ENCODE measurements around the gene PDRG1.

PDRG1 gene

GRCh38 chr20:31989030-31989645 lies 37.3 kb upstream of the PDRG1 start:
- no peak for TF ChIP-seq CTCF (IDR thresholded peaks at IDR 0.05; ENCODE audit: insufficient read depth, low read depth, low read length, missing control alignments)
- no peak overlapping the region for H3K4me3 ChIP-seq (ENCODE audit: low read length)
- DNase-seq (ENCODE audit: low read depth), result no peak

GRCh38 chr20:31988430-31989015 lies 36.7 kb upstream of the PDRG1 start:
- TF ChIP-seq CTCF (IDR thresholded peaks at IDR 0.05; ENCODE audit: insufficient read depth, low read depth, low read length, missing control alignments), result no peak
- no peak for DNase-seq (ENCODE audit: low read depth)
- H3K4me3 ChIP-seq (ENCODE audit: low read length), result no peak overlapping the region

- no peak overlapping the region for H3K4me3 ChIP-seq (ENCODE audit: low read length)
- peak; percentile 65 for DNase-seq (ENCODE audit: low read depth)
- no peak for TF ChIP-seq CTCF (IDR thresholded peaks at IDR 0.05; ENCODE audit: insufficient read depth, low read depth, low read length, missing control alignments)
Measured at GRCh38 chr20:31987744-31988143, 35.9 kb upstream of the PDRG1 start.

- TF ChIP-seq CTCF (IDR thresholded peaks at IDR 0.05; ENCODE audit: insufficient read depth, low read depth, low read length, missing control alignments), result no peak
- no peak for DNase-seq (ENCODE audit: low read depth)
- H3K4me3 ChIP-seq (ENCODE audit: low read length), result no peak overlapping the region
Measured at GRCh38 chr20:31984981-31985471, 33.2 kb upstream of the PDRG1 start.

GRCh38 chr20:31981784-31982183 lies 29.9 kb upstream of the PDRG1 start:
- no peak for TF ChIP-seq CTCF (IDR thresholded peaks at IDR 0.05; ENCODE audit: insufficient read depth, low read depth, low read length, missing control alignments)
- no peak for DNase-seq (ENCODE audit: low read depth)
- H3K4me3 ChIP-seq (ENCODE audit: low read length), result no peak overlapping the region

GRCh38 chr20:31979713-31980426 lies 28.0 kb upstream of the PDRG1 start:
- DNase-seq (ENCODE audit: low read depth), result no peak
- no peak overlapping the region for H3K4me3 ChIP-seq (ENCODE audit: low read length)
- no peak for TF ChIP-seq CTCF (IDR thresholded peaks at IDR 0.05; ENCODE audit: insufficient read depth, low read depth, low read length, missing control alignments)

All from epithelial cell of esophagus (primary cell).